Tibial nerve (tissue), 4 donors: ENCODE data around the gene SLC17A6.

Source experiments
- CTCF ChIP-seq, 5 experiments: fragments of 200-600 bp in 3 of 5; fragments of 450-650 bp in 2 of 5; sonication (generic) in 3 of 5; IDR thresholded peaks; one replicate each; pipeline ENCODE4 v1.5.1; 2016 to 2019; ENCODE audit warnings: antibody characterized with exemption in 5 of 5, mild to moderate bottlenecking in 3 of 5, moderate library complexity in 2 of 5
- EP300 ChIP-seq, 2 donors: sonication (generic); formaldehyde crosslinking; IDR thresholded peaks; one replicate each; pipeline ENCODE4 v1.6.1; 2017; ENCODE audit warnings: antibody characterized with exemption in 2 of 2, mild to moderate bottlenecking in 1 of 2
- POLR2A ChIP-seq, 2 donors: fragments of 450-650 bp; IDR thresholded peaks; one replicate each; pipeline ENCODE4 v1.6.1; 2017; ENCODE audit warnings: antibody characterized with exemption in 2 of 2, mild to moderate bottlenecking in 2 of 2, moderate library complexity in 2 of 2

- no peak for TF ChIP-seq POLR2A (IDR thresholded peaks at IDR 0.05)
- no peak for TF ChIP-seq CTCF (IDR thresholded peaks at IDR 0.05)
- TF ChIP-seq EP300 (IDR thresholded peaks at IDR 0.05) = no peak
Observed at GRCh38 chr11:22342211-22343031, 4.2 kb downstream of the SLC17A6 start.
